Measurements from ENCODE around the gene CNEP1R1. TPM values are rescaled to one million over a fixed set of nuclear protein-coding genes. Genes with fewer than 3 reads are reported as not detected.

CNEP1R1 gene
- total and polyA plus RNA-seq, 9 donors = 15.0 to 22.7 (median 18.4) TPM

DNA sequence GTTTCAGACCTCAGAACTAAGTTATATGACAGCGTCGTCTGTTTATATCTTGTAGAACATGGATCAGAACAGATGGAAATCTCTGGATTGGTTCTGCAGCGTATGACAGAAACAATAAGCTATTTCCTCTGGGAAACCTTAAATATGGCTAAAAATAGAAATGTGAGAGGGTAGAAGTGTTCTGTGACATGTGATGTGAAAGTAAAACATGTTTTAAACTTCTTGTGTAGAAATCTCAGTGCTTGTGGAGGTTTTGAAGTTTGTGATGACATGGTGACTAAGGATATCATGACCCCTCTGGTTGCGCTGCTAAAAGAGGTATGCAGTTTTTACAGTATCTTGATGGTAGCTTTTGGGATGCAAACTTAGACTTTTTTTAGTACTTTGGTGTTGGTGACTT lies 43.5 kb downstream of the CNEP1R1 start:
- Histone ChIP-seq H3K4me1 (ENCODE audit: control insufficient read depth, insufficient read depth, low read length) (peaks cover 20% of the 10 kb centered on the region), H3K9me3 (replicated peaks; ENCODE audit: control insufficient read depth, low read depth, low read length) (no peaks in the 10 kb centered on the region), H3K27ac (ENCODE audit: low read length) (no peak overlapping the region), H3K27me3 (ENCODE audit: control insufficient read depth, insufficient read depth, low read length) (no peaks in the 10 kb centered on the region), H3K4me3 (ENCODE audit: low read length) (no peak overlapping the region), H3K36me3 (ENCODE audit: control insufficient read depth, insufficient read depth, low read length) (peaks cover 9% of the 10 kb centered on the region)
- no peak for DNase-seq
- WGBS (ENCODE audit: insufficient coverage) = no CpG with 5 or more reads among the region's 4 CpGs

- peaks cover 20% of the 10 kb centered on the region for H3K4me1 ChIP-seq (ENCODE audit: control insufficient read depth, insufficient read depth, low read length)
- no CpG with 5 or more reads among the region's 1 CpG for WGBS (ENCODE audit: insufficient coverage)
- peaks cover 9% of the 10 kb centered on the region for H3K36me3 ChIP-seq (ENCODE audit: control insufficient read depth, insufficient read depth, low read length)
- H3K4me3 ChIP-seq (ENCODE audit: low read length) = no peak overlapping the region
- no peak for DNase-seq
- no peak overlapping the region for H3K27ac ChIP-seq (ENCODE audit: low read length)
- no peaks in the 10 kb centered on the region for H3K9me3 ChIP-seq (replicated peaks; ENCODE audit: control insufficient read depth, low read depth, low read length)
- H3K27me3 ChIP-seq (ENCODE audit: control insufficient read depth, insufficient read depth, low read length) = no peaks in the 10 kb centered on the region
Observed at GRCh38 chr16:50069060-50069459, 44.0 kb downstream of the CNEP1R1 start.

- H3K27me3 ChIP-seq (ENCODE audit: control insufficient read depth, insufficient read depth, low read length) = no peaks in the 10 kb centered on the region
- H3K9me3 ChIP-seq (replicated peaks; ENCODE audit: control insufficient read depth, low read depth, low read length) = no peaks in the 10 kb centered on the region
- H3K4me3 ChIP-seq (ENCODE audit: low read length) = no peak overlapping the region
- H3K27ac ChIP-seq (ENCODE audit: low read length) = no peak overlapping the region
- WGBS (ENCODE audit: insufficient coverage) = no CpG with 5 or more reads among the region's 2 CpGs
- peaks cover 11% of the 10 kb centered on the region for H3K36me3 ChIP-seq (ENCODE audit: control insufficient read depth, insufficient read depth, low read length)
- DNase-seq = no peak
- H3K4me1 ChIP-seq (ENCODE audit: control insufficient read depth, insufficient read depth, low read length) = peaks cover 17% of the 10 kb centered on the region
Observed at GRCh38 chr16:50071075-50071671, 46.1 kb downstream of the CNEP1R1 start.

- DNase-seq = no peak
Observed at GRCh38 chr16:50072730-50073129, 47.7 kb downstream of the CNEP1R1 start.

GRCh38 chr16:50079397-50080140 lies 54.5 kb downstream of the CNEP1R1 start:
- peak; percentile 12 for DNase-seq
- no peaks in the 10 kb centered on the region for H3K4me1 ChIP-seq (ENCODE audit: control insufficient read depth, insufficient read depth, low read length)
- H3K27ac ChIP-seq (ENCODE audit: low read length) = no peak overlapping the region
- 83% methylated on average over 7 of the region's 9 CpGs for WGBS (ENCODE audit: insufficient coverage)
- no peaks in the 10 kb centered on the region for H3K27me3 ChIP-seq (ENCODE audit: control insufficient read depth, insufficient read depth, low read length)
- no peaks in the 10 kb centered on the region for H3K9me3 ChIP-seq (replicated peaks; ENCODE audit: control insufficient read depth, low read depth, low read length)
- H3K4me3 ChIP-seq (ENCODE audit: low read length) = no peak overlapping the region
- peaks cover 39% of the 10 kb centered on the region for H3K36me3 ChIP-seq (ENCODE audit: control insufficient read depth, insufficient read depth, low read length)

More at GRCh38 chr16:50072730-50073129, 47.7 kb downstream of the CNEP1R1 start:
- Histone ChIP-seq H3K27me3 (ENCODE audit: control insufficient read depth, insufficient read depth, low read length) (no peaks in the 10 kb centered on the region), H3K27ac (ENCODE audit: low read length) (no peak overlapping the region), H3K9me3 (replicated peaks; ENCODE audit: control insufficient read depth, low read depth, low read length) (no peaks in the 10 kb centered on the region), H3K4me3 (ENCODE audit: low read length) (no peak overlapping the region), H3K4me1 (ENCODE audit: control insufficient read depth, insufficient read depth, low read length) (peaks cover 6% of the 10 kb centered on the region), H3K36me3 (ENCODE audit: control insufficient read depth, insufficient read depth, low read length) (peaks cover 20% of the 10 kb centered on the region)
- WGBS (ENCODE audit: insufficient coverage) = no CpG with 5 or more reads among the region's 5 CpGs

GRCh38 chr16:50081428-50082018 lies 56.5 kb downstream of the CNEP1R1 start:
- no peak for DNase-seq
- peaks cover 47% of the 10 kb centered on the region for H3K36me3 ChIP-seq (ENCODE audit: control insufficient read depth, insufficient read depth, low read length)
- WGBS (ENCODE audit: insufficient coverage) = 87% methylated on average over 4 of the region's 7 CpGs
- no peaks in the 10 kb centered on the region for H3K4me1 ChIP-seq (ENCODE audit: control insufficient read depth, insufficient read depth, low read length)
- no peak overlapping the region for H3K4me3 ChIP-seq (ENCODE audit: low read length)
- no peaks in the 10 kb centered on the region for H3K27me3 ChIP-seq (ENCODE audit: control insufficient read depth, insufficient read depth, low read length)
- H3K27ac ChIP-seq (ENCODE audit: low read length) = no peak overlapping the region
- no peaks in the 10 kb centered on the region for H3K9me3 ChIP-seq (replicated peaks; ENCODE audit: control insufficient read depth, low read depth, low read length)

DNA sequence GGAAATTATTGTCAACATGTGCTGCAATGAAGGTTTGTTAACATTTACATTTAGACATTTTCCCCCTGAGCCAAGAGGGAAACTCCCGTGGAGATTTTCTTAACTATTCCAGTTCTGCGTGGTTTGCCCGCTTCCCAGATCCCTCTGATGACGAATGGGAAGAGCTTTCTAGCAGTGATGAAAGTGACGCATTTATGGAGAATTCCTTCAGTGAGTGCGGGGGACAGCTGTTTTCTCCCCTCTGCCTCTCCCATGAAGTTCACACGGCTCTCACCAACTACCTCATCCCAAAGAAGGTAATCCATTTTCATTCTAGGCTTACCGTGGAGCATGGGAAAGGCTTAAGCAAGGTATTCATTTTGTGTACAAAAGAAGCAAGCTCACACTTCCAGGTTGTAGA lies 59.0 kb downstream of the CNEP1R1 start:
- DNase-seq = no peak
- Histone ChIP-seq H3K27me3 (ENCODE audit: control insufficient read depth, insufficient read depth, low read length) (no peaks in the 10 kb centered on the region), H3K27ac (ENCODE audit: low read length) (no peak overlapping the region), H3K36me3 (ENCODE audit: control insufficient read depth, insufficient read depth, low read length) (peaks cover 53% of the 10 kb centered on the region), H3K4me1 (ENCODE audit: control insufficient read depth, insufficient read depth, low read length) (no peaks in the 10 kb centered on the region), H3K4me3 (ENCODE audit: low read length) (no peak overlapping the region), H3K9me3 (replicated peaks; ENCODE audit: control insufficient read depth, low read depth, low read length) (no peaks in the 10 kb centered on the region)
- no CpG with 5 or more reads among the region's 8 CpGs for WGBS (ENCODE audit: insufficient coverage)

- no peaks in the 10 kb centered on the region for H3K27me3 ChIP-seq (ENCODE audit: control insufficient read depth, insufficient read depth, low read length)
- no peaks in the 10 kb centered on the region for H3K9me3 ChIP-seq (replicated peaks; ENCODE audit: control insufficient read depth, low read depth, low read length)
- H3K27ac ChIP-seq (ENCODE audit: low read length) = no peak overlapping the region
- no peak for DNase-seq
- 100% methylated on average over 2 of the region's 6 CpGs for WGBS (ENCODE audit: insufficient coverage)
- H3K36me3 ChIP-seq (ENCODE audit: control insufficient read depth, insufficient read depth, low read length) = peaks cover 45% of the 10 kb centered on the region
- H3K4me3 ChIP-seq (ENCODE audit: low read length) = no peak overlapping the region
- no peaks in the 10 kb centered on the region for H3K4me1 ChIP-seq (ENCODE audit: control insufficient read depth, insufficient read depth, low read length)
Observed at GRCh38 chr16:50086176-50086575, 61.2 kb downstream of the CNEP1R1 start.

All from muscle of leg (tissue), 11 donors.